Activated B cell treated with CpG ODN at 0.5 μM for 24 hours (primary cell): ENCODE measurements around the gene DZIP3. TPM values are rescaled to one million over a fixed set of nuclear protein-coding genes. Genes with fewer than 3 reads are reported as not detected.

Source experiments
- ATAC-seq: fragments of 200-7000 bp; cut with Tn5 transposase; one replicate; pipeline ENCODE4 v1.10.0; 2021; ENCODE audit warnings: low read depth, mild to moderate bottlenecking, moderate library complexity
- CTCF ChIA-PET: fragments of 350-600 bp; sonication (Branson Sonifier 250); formaldehyde crosslinking; loops from one replicate; lab custom pipeline; 2021; ENCODE audit warnings: antibody characterized with exemption; lab: Charles Lee
- POLR2A ChIA-PET: fragments of 350-600 bp; sonication (Branson Sonifier 250); formaldehyde crosslinking; loops from one replicate; lab custom pipeline; 2021; ENCODE audit warnings: antibody characterized with exemption; lab: Charles Lee
- DNase-seq: peaks from one replicate; pipeline ENCODE4 v3.0.0; 2022
- H3K27ac Mint-ChIP-seq: one replicate; pipeline ENCODE4 v1.8.0; 2020; ENCODE audit warnings: mixed read lengths
- H3K27me3 Mint-ChIP-seq: one replicate; pipeline ENCODE4 v1.8.0; 2021; ENCODE audit warnings: mixed read lengths
- H3K36me3 Mint-ChIP-seq: one replicate; pipeline ENCODE4 v1.8.0; 2021; ENCODE audit warnings: low read depth, mixed read lengths
- H3K4me1 Mint-ChIP-seq: one replicate; pipeline ENCODE4 v1.8.0; 2021; ENCODE audit warnings: mixed read lengths
- H3K4me3 Mint-ChIP-seq: one replicate; pipeline ENCODE4 v1.8.0; 2020; ENCODE audit warnings: mild to moderate bottlenecking, mixed read lengths
- H3K9me3 Mint-ChIP-seq: one replicate; pipeline ENCODE4 v1.8.0; 2020; ENCODE audit warnings: mixed read lengths
- intact Hi-C: fragments of 100-400 bp; cut with micrococcal nuclease; formaldehyde crosslinking; loops from one replicate; pipeline ENCODE4 v1.15.1; 2024
- total RNA-seq: library from RNA; stranded (reverse); gene quantifications from 2 replicates; pipeline ENCODE4 v1.2.3, GENCODE V29; 2022
- TF ChIP-seq, protein P1 (sequence below): fragments of 200-600 bp; IDR thresholded peaks from one replicate; pipeline ENCODE4 v1.8.0; 2022; ENCODE audit warnings: antibody characterized with exemption, mild to moderate bottlenecking

Gene DZIP3
- total RNA-seq, 1 donor from 2014 or later = 15.5 TPM

DNA sequence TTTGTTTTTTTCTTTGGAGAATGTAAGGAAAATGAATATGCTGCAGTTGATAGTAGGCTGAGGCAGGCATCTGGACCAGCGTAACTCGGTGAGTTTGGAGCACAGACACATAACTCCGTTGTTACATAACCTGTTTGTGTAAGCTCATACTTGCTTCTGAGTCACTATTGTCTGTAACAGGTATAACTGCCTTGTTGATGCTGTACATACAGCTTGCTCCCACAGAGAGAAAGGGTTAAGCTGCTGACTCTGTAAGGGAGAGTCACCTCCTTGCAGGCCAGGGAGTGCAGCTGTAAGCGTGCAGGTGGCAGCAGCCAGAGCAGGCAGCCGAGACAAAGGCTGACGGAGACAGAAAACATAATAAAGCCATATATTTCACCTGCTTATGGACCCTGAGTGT, 147.3 kb downstream of the DZIP3 start:
- TF ChIP-seq, protein P1, sequence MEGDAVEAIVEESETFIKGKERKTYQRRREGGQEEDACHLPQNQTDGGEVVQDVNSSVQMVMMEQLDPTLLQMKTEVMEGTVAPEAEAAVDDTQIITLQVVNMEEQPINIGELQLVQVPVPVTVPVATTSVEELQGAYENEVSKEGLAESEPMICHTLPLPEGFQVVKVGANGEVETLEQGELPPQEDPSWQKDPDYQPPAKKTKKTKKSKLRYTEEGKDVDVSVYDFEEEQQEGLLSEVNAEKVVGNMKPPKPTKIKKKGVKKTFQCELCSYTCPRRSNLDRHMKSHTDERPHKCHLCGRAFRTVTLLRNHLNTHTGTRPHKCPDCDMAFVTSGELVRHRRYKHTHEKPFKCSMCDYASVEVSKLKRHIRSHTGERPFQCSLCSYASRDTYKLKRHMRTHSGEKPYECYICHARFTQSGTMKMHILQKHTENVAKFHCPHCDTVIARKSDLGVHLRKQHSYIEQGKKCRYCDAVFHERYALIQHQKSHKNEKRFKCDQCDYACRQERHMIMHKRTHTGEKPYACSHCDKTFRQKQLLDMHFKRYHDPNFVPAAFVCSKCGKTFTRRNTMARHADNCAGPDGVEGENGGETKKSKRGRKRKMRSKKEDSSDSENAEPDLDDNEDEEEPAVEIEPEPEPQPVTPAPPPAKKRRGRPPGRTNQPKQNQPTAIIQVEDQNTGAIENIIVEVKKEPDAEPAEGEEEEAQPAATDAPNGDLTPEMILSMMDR = no peak
- H3K9me3 Mint-ChIP-seq = no peaks in the 10 kb centered on the region
- no peak for DNase-seq
- no peak overlapping the region for H3K27ac Mint-ChIP-seq
- H3K27me3 Mint-ChIP-seq = peaks cover 5% of the 10 kb centered on the region
- H3K4me3 Mint-ChIP-seq = no peak overlapping the region
- no peaks in the 10 kb centered on the region for H3K4me1 Mint-ChIP-seq
- no peaks in the 10 kb centered on the region for H3K36me3 Mint-ChIP-seq
- CTCF ChIA-PET = no interaction called here
- POLR2A ChIA-PET = no interaction called here
- ATAC-seq = no peak
- intact Hi-C loops = no loop called here

DNA sequence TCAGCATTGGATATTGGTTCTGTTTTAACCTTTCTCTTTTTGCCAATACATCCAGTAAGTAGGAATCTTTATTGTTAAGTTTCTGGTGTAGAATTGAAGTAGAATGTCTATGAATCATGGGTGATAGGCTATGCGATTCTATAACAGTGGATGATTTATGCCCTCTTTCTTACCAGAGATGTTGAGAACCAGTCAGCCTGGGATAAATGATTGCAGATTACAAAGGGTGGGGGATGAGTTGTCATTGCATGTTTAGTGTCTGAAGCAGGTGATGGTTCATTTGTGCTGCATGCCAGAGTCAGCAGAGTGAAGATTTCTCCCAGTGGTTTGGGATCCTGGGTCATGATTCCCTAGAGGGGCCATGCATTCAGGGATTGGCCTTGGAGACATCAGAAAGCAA, 153.4 kb downstream of the DZIP3 start:
- ChIA-PET CTCF (no interaction called here), POLR2A (no interaction called here)
- TF ChIP-seq, protein P1 = no peak
- Mint-ChIP-seq H3K9me3 (no peaks in the 10 kb centered on the region), H3K27me3 (peaks cover 7% of the 10 kb centered on the region), H3K36me3 (no peaks in the 10 kb centered on the region), H3K4me3 (no peak overlapping the region), H3K4me1 (no peaks in the 10 kb centered on the region), H3K27ac (no peak overlapping the region)
- intact Hi-C loops = no loop called here
- DNase-seq (no peak), ATAC-seq (no peak)

Other genes with a start within 250 kb of the DZIP3 start
- 0.02 and 0.09 TPM in 2 replicates for gene MYH15, start 79.1 kb upstream of the DZIP3 start, total RNA-seq
- 11.3 and 13.1 TPM in 2 replicates for gene CIP2A, start 284 bp upstream of the DZIP3 start, total RNA-seq
- gene RETNLB, start 167.7 kb downstream of the DZIP3 start, total RNA-seq = not detected in 2 replicates
- not detected in 2 replicates for gene TRAT1, start 233.1 kb downstream of the DZIP3 start, total RNA-seq